A549 (cell line): ENCODE results near the gene FGF3. TPM values are rescaled to one million over a fixed set of nuclear protein-coding genes. Genes with fewer than 3 reads are reported as not detected.

Experiments used
- ATAC-seq, 2 experiments: fragments of 200-7000 bp in 1 of 2; fragments of >200 bp in 1 of 2; cut with Nextera tagmentation in 1 of 2; cut with Tn5 transposase in 1 of 2; 3 replicates each; pipeline versions ENCODE4 v1.8.0 to v1.9.1; 2018 to 2020; ENCODE audit warnings: mild to moderate bottlenecking in 1 of 2, moderate library complexity in 1 of 2
- CTCF ChIA-PET: fragments of 300-600 bp; sonication (Branson Sonifier 250); formaldehyde crosslinking; extraction: SDS; loops from one replicate; lab custom pipeline; 2021; ENCODE audit warnings: antibody characterized with exemption, inconsistent platforms; lab: Yijun Ruan, JAX
- POLR2A ChIA-PET: fragments of 350-600 bp; formaldehyde crosslinking; extraction: SDS; loops from one replicate; lab custom pipeline; 2021; ENCODE audit warnings: antibody characterized with exemption, inconsistent platforms; lab: Yijun Ruan, JAX
- DNase-seq, 2 experiments: peaks; one replicate each; pipeline versions ENCODE4 v3.0.0 to v3.0.0-alpha.2; 2011 to 2016; ENCODE audit warnings: low read depth in 1 of 2, low spot score in 1 of 2
- FAIRE-seq: peaks from 2 replicates; lab custom pipeline; 2011; peaks lifted over from hg19 to GRCh38; lab: Jason Lieb, UNC
- H3K27ac ChIP-seq, 2 experiments: fragments of >200 bp; sonication (Bioruptor Twin); formaldehyde crosslinking; 3 replicates each; pipeline ENCODE4 v1.5.1; 2016 to 2017
- H3K4me1 ChIP-seq: fragments of >200 bp; sonication (Bioruptor Twin); formaldehyde crosslinking; 3 replicates; pipeline ENCODE4 v1.6.1; 2016
- H3K4me2 ChIP-seq: fragments of >200 bp; sonication (Bioruptor Twin); formaldehyde crosslinking; 3 replicates; pipeline ENCODE4 v1.6.1; 2016
- H3K4me3 ChIP-seq: fragments of >200 bp; sonication (Bioruptor Twin); formaldehyde crosslinking; 3 replicates; pipeline ENCODE4 v1.5.1; 2016
- H3K9me3 ChIP-seq: fragments of >200 bp; sonication (Bioruptor Twin); formaldehyde crosslinking; 3 replicates; pipeline ENCODE4 v1.6.1; 2016
- BHLHE40 ChIP-seq: IDR thresholded peaks from 2 replicates; pipeline ENCODE4 v1.6.1; 2012; ENCODE audit warnings: low read depth, low read length, inconsistent platforms
- CBX2 ChIP-seq: fragments of 200-600 bp; sonication (generic); IDR thresholded peaks from 2 replicates; pipeline ENCODE4 v1.6.1; 2016; ENCODE audit warnings: low read depth, mild to moderate bottlenecking, borderline replicate concordance
- CHD2 ChIP-seq: fragments of 150-350 bp; IDR thresholded peaks from 2 replicates; pipeline ENCODE4 v1.6.1; 2014; ENCODE audit warnings: low read length; ENCODE audit not compliant: partially characterized antibody
- CHD4 ChIP-seq: fragments of 200-600 bp; sonication (generic); IDR thresholded peaks from 2 replicates; pipeline ENCODE4 v1.6.1; 2016; ENCODE audit warnings: antibody characterized with exemption, mild to moderate bottlenecking, borderline replicate concordance
- EHF ChIP-seq: fragments of 250-450 bp; sonication (Bioruptor Pico); IDR thresholded peaks from 2 replicates; pipeline ENCODE4 v1.5.0; 2020; ENCODE audit warnings: mild to moderate bottlenecking
- EP300 ChIP-seq, 2 experiments: fragments of >200 bp; sonication (Bioruptor Twin); formaldehyde crosslinking; IDR thresholded peaks; 2 replicates in 1 of 2; 3 replicates in 1 of 2; pipeline ENCODE4 v1.6.1; 2016 to 2017
- ESRRA ChIP-seq: fragments of 150-350 bp; IDR thresholded peaks from 2 replicates; pipeline ENCODE4 v1.6.1; 2014; ENCODE audit warnings: mild to moderate bottlenecking, low read length, borderline replicate concordance
- FOSB ChIP-seq: fragments of 250-450 bp; sonication (Bioruptor Pico); IDR thresholded peaks from 2 replicates; pipeline ENCODE4 v1.5.0; 2020; ENCODE audit warnings: mild to moderate bottlenecking, moderate library complexity
- FOSL2 ChIP-seq, 2 experiments: fragments of 450-650 bp in 1 of 2; fragments of >200 bp in 1 of 2; sonication (Bioruptor Twin) in 1 of 2; formaldehyde crosslinking; IDR thresholded peaks; 2 replicates each; pipeline versions ENCODE4 v1.5.0 to v1.6.1; 2016 to 2020; ENCODE audit warnings: mild to moderate bottlenecking in 1 of 2, moderate library complexity in 1 of 2
- HDAC2 ChIP-seq: fragments of 200-600 bp; sonication (generic); IDR thresholded peaks from 2 replicates; pipeline ENCODE4 v1.6.1; 2016
- HEYL ChIP-seq: fragments of 250-450 bp; sonication (Bioruptor Pico); IDR thresholded peaks from 2 replicates; pipeline ENCODE4 v1.8.0; 2021; ENCODE audit warnings: mild to moderate bottlenecking, moderate library complexity
- HOXB5 ChIP-seq: fragments of 250-450 bp; sonication (Bioruptor Pico); IDR thresholded peaks from 2 replicates; pipeline ENCODE4 v1.5.0; 2020; ENCODE audit warnings: mild to moderate bottlenecking, moderate library complexity
- JUNB ChIP-seq: fragments of >200 bp; sonication (Bioruptor Twin); formaldehyde crosslinking; IDR thresholded peaks from 2 replicates; pipeline ENCODE4 v1.6.1; 2016
- KDM1A ChIP-seq: fragments of 200-600 bp; sonication (generic); IDR thresholded peaks from 2 replicates; pipeline ENCODE4 v1.6.1; 2016; ENCODE audit warnings: low read depth, mild to moderate bottlenecking
- KDM5A ChIP-seq: fragments of 200-600 bp; sonication (generic); IDR thresholded peaks from 2 replicates; pipeline ENCODE4 v1.6.1; 2016; ENCODE audit warnings: antibody characterized with exemption, mild to moderate bottlenecking
- MAFK ChIP-seq: fragments of 450-650 bp; IDR thresholded peaks from 2 replicates; pipeline ENCODE4 v1.6.1; 2014; ENCODE audit not compliant: partially characterized antibody
- MAZ ChIP-seq: fragments of 150-350 bp; IDR thresholded peaks from 2 replicates; pipeline ENCODE4 v1.6.1; 2014; ENCODE audit warnings: antibody characterized with exemption, low read depth, low read length, borderline replicate concordance
- MYC ChIP-seq: IDR thresholded peaks from 2 replicates; pipeline ENCODE4 v1.6.1; 2012; ENCODE audit warnings: mild to moderate bottlenecking, inconsistent platforms, low read length, improper control_type of control experiment, borderline replicate concordance
- PHF8 ChIP-seq: fragments of 200-600 bp; sonication (generic); IDR thresholded peaks from 2 replicates; pipeline ENCODE4 v1.6.1; 2016; ENCODE audit warnings: low read depth, mild to moderate bottlenecking, antibody characterized with exemption, moderate library complexity, borderline replicate concordance
- POLR2A ChIP-seq: IDR thresholded peaks from 2 replicates; pipeline ENCODE4 v1.6.1; 2012; ENCODE audit warnings: mild to moderate bottlenecking, low read length
- RARB ChIP-seq: fragments of 250-450 bp; sonication (Bioruptor Pico); IDR thresholded peaks from 2 replicates; pipeline ENCODE4 v1.8.0; 2021; ENCODE audit warnings: mild to moderate bottlenecking, moderate library complexity
- RFX5 ChIP-seq: fragments of 450-650 bp; IDR thresholded peaks from 2 replicates; pipeline ENCODE4 v1.7.1; 2014; ENCODE audit warnings: antibody characterized with exemption, mild to moderate bottlenecking, moderate library complexity
- RNF2 ChIP-seq: fragments of 200-600 bp; sonication (generic); IDR thresholded peaks from 2 replicates; pipeline ENCODE4 v1.6.1; 2016; ENCODE audit warnings: low read depth, mild to moderate bottlenecking, antibody characterized with exemption, moderate library complexity, borderline replicate concordance
- ZSCAN20 ChIP-seq: fragments of 250-450 bp; sonication (Bioruptor Pico); IDR thresholded peaks from 2 replicates; pipeline ENCODE4 v1.8.0; 2022; ENCODE audit warnings: mild to moderate bottlenecking, moderate library complexity
- WGBS: methylation state at CpG from one replicate; pipeline ENCODE4 v1.1.6; 2017; ENCODE audit errors: missing lambda C conversion rate; 5-methylcytosine and 5-hydroxymethylcytosine counted together
- polyA plus RNA-seq, 4 experiments: library from polyadenylated mRNA; depleted of rRNA in 3 of 4; stranded (reverse); fragments of >200 nt; fragmentation: RNase III in 1 of 4; extraction: RNeasy Plus Mini Kit Qiagen cat#74134 plus additional on column Dnase treatment in 1 of 4; gene quantifications; 2 replicates in 3 of 4; 3 replicates in 1 of 4; pipeline ENCODE4 v1.2.3, GENCODE V29; 2011 to 2017
- TF ChIP-seq, protein P1 (sequence below): fragments of 150-350 bp; IDR thresholded peaks from 2 replicates; pipeline ENCODE4 v1.6.1; 2014; ENCODE audit warnings: low read depth, mild to moderate bottlenecking, low read length
- TF ChIP-seq, protein P2 (sequence below): fragments of 250-450 bp; sonication (Bioruptor Pico); IDR thresholded peaks from 2 replicates; pipeline ENCODE4 v1.5.0; 2020; ENCODE audit warnings: low read depth, mild to moderate bottlenecking, moderate library complexity
- TF ChIP-seq, protein P3 (sequence below): IDR thresholded peaks from 2 replicates; pipeline ENCODE4 v1.6.1; 2012
- TF ChIP-seq, protein P4 (sequence below): IDR thresholded peaks from 2 replicates; pipeline ENCODE4 v1.6.1; 2012

FGF3 gene
- polyA plus RNA-seq, 2 of the 4 experiments (the other 2 are of a cell fraction), result not detected

DNA sequence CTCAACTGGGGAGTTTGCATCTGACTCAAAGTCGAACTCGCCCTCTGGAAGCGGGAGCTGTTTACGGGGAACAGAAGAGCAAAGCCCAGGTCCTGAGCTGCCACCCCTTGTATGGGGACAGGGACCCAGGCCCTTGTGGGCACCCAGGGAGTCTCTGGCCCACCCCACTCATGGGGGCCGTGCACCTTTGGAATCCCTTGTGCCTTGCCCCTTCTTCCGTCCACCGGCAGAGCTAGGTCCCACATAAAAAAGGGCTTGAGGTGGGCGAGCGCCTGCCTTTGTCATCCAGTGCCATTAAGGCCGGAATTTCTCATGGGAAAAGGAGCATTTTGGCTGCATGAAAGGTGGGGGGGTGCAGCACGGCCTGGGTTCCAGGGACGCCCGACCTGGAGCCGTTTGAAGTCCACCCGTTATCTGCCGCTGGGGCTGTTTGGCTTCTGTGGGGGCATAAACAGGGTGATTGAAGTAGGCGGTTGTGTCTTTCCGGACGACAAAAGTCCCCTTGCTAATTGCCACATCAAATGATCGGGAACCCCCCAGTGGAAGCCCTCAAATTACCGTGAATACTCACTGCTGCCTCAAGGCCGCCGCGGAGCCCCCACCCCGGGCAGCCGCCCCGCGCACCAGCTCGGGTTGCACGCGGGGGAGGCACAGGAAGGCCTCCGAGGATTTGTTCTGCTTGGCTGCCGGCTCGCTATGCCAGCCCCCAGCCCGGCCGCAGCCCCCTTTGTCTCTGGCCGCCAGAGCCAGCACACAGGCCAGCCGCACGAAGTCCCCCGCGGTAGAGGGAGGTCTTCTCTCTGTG is 49.0 kb upstream of the FGF3 start:
- no peaks in the 10 kb centered on the region for H3K9me3 ChIP-seq
- no peak for ATAC-seq
- no peak for FAIRE-seq

DNA sequence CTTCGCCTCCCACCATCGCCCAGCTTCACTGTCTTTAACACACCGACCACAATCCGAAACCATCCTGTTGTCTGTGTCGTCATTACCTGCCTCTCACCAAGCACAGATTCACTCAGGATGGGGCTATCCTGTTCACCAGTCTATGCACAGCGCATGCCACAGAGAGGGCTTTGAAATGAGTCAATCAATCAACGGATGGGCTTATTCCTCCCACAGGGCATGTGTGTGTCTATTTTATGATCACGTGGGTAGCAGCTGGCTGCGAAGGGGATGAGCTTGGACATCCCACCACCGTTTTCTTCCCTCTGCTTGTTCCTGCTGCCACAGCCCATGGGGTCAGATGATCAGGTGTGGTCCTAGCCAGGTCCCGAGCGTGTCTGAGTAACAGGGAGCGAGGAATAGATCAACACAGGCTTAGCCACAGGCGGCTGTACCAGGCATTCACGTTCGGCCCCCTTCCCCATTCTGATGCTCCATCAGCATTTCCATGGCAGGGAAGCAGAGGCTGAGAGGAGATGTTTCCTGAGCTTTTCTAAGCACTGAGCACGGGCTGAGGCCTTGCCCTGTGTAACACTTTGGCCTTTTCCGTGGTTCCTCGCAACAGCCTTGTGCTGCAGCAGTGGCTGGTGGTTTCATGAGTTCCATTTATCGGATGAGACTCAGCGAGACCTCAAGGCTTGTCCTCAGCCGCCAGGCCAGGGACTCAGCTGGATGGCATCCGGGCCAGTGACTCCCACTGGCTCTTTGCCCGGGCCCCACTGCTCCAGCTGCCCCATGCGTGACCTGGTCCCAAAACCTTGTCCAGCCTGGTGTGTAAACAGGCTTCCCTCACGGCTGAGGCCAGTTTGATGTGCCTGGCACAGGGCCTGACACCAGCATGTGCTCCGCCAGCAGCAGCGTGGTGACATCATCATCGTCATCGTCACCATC is 48.1 kb upstream of the FGF3 start:
- Histone ChIP-seq H3K4me1 (no peaks in the 10 kb centered on the region), H3K9me3 (no peaks in the 10 kb centered on the region), H3K4me2 (no peak overlapping the region), H3K4me3 (no peak overlapping the region), H3K27ac (no peak overlapping the region)
- ChIA-PET CTCF (interaction anchor here (0.6 to 2.9 kb wide), 9 partner anchors 11 to 329 kb away, joined by 3 to 16 read pairs (median 5); no protein-coding TSS in a partner anchor), POLR2A (no interaction called here)
- no peak for DNase-seq
- 68% methylated on average over 29 of the region's 30 CpGs for WGBS
- ATAC-seq, result peak in 1 of 2 experiments; percentile 42; a peak in 3 of 6 replicates
- TF ChIP-seq MAFK, result no peak
- TF ChIP-seq RARB (CRISPR knock-in tag), result no peak
- TF ChIP-seq JUNB, result no peak
- TF ChIP-seq ESRRA, result no peak
- TF ChIP-seq CBX2, result no peak
- TF ChIP-seq ZSCAN20 (CRISPR knock-in tag), result no peak
- TF ChIP-seq HDAC2, result no peak
- TF ChIP-seq FOSB (CRISPR knock-in tag), result no peak
- TF ChIP-seq, protein P1, sequence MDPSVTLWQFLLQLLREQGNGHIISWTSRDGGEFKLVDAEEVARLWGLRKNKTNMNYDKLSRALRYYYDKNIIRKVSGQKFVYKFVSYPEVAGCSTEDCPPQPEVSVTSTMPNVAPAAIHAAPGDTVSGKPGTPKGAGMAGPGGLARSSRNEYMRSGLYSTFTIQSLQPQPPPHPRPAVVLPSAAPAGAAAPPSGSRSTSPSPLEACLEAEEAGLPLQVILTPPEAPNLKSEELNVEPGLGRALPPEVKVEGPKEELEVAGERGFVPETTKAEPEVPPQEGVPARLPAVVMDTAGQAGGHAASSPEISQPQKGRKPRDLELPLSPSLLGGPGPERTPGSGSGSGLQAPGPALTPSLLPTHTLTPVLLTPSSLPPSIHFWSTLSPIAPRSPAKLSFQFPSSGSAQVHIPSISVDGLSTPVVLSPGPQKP, result no peak
- TF ChIP-seq BHLHE40, result no peak
- FAIRE-seq, result no peak

More for the DNA sequence above, 49.0 kb upstream of the FGF3 start:
- Histone ChIP-seq H3K4me1 (no peaks in the 10 kb centered on the region), H3K4me2 (no peak overlapping the region)
- POLR2A ChIA-PET, result no interaction called here
- TF ChIP-seq, protein P2, sequence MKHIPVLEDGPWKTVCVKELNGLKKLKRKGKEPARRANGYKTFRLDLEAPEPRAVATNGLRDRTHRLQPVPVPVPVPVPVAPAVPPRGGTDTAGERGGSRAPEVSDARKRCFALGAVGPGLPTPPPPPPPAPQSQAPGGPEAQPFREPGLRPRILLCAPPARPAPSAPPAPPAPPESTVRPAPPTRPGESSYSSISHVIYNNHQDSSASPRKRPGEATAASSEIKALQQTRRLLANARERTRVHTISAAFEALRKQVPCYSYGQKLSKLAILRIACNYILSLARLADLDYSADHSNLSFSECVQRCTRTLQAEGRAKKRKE (CRISPR knock-in tag), result no peak
- TF ChIP-seq MAZ, result no peak
- TF ChIP-seq, protein P3, sequence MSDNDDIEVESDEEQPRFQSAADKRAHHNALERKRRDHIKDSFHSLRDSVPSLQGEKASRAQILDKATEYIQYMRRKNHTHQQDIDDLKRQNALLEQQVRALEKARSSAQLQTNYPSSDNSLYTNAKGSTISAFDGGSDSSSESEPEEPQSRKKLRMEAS, result no peak
- no peak for TF ChIP-seq EHF (CRISPR knock-in tag)
- TF ChIP-seq, protein P4, sequence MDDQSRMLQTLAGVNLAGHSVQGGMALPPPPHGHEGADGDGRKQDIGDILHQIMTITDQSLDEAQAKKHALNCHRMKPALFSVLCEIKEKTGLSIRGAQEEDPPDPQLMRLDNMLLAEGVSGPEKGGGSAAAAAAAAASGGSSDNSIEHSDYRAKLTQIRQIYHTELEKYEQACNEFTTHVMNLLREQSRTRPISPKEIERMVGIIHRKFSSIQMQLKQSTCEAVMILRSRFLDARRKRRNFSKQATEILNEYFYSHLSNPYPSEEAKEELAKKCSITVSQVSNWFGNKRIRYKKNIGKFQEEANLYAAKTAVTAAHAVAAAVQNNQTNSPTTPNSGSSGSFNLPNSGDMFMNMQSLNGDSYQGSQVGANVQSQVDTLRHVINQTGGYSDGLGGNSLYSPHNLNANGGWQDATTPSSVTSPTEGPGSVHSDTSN, result no peak
- TF ChIP-seq FOSL2 (IDR thresholded peaks at IDR 0.05), result no peak
- TF ChIP-seq FOSL2 (CRISPR knock-in tag; IDR thresholded peaks at IDR 0.05), result no peak
- no peak for TF ChIP-seq EP300 (IDR thresholded peaks at IDR 0.05)
- TF ChIP-seq HEYL (CRISPR knock-in tag), result no peak
- no peak for TF ChIP-seq KDM5A
- no peak for TF ChIP-seq RFX5
- TF ChIP-seq PHF8, result no peak
- no peak for TF ChIP-seq HOXB5 (CRISPR knock-in tag)
- TF ChIP-seq KDM1A, result no peak
- TF ChIP-seq POLR2A, result no peak
- TF ChIP-seq CHD2, result no peak
- no peak for TF ChIP-seq CHD4
- TF ChIP-seq RNF2, result no peak
- TF ChIP-seq MYC, result no peak
- TF ChIP-seq BHLHE40, result no peak
- TF ChIP-seq, all 56 proteins: peak for 0
- CTCF ChIA-PET, result interaction anchor here (0.8 to 2.9 kb wide), 6 partner anchors 12 to 328 kb away, joined by 3 to 16 read pairs (median 6); no protein-coding TSS in a partner anchor
- DNase-seq, result no peak
- Histone ChIP-seq H3K4me3 (no peak overlapping the region), H3K27ac (no peak overlapping the region)
- 73% methylated on average over 41 of the region's 41 CpGs for WGBS
